Pons (tissue), 1 donor: ENCODE results near the gene CTAGE15.
A peak's percentile ranks its signal among the peaks of the same experiment; 100 is the strongest.
"Not testable (repeated sequence)": the region's sequence is repeated elsewhere in the genome, so short reads cannot be mapped to it uniquely, and the experiment has no call there.

Experiments used
- DNase-seq: peaks from one replicate; pipeline ENCODE4 v3.0.0-alpha.2; 2016; ENCODE audit warnings: low spot score

Gene CTAGE15, protein sequence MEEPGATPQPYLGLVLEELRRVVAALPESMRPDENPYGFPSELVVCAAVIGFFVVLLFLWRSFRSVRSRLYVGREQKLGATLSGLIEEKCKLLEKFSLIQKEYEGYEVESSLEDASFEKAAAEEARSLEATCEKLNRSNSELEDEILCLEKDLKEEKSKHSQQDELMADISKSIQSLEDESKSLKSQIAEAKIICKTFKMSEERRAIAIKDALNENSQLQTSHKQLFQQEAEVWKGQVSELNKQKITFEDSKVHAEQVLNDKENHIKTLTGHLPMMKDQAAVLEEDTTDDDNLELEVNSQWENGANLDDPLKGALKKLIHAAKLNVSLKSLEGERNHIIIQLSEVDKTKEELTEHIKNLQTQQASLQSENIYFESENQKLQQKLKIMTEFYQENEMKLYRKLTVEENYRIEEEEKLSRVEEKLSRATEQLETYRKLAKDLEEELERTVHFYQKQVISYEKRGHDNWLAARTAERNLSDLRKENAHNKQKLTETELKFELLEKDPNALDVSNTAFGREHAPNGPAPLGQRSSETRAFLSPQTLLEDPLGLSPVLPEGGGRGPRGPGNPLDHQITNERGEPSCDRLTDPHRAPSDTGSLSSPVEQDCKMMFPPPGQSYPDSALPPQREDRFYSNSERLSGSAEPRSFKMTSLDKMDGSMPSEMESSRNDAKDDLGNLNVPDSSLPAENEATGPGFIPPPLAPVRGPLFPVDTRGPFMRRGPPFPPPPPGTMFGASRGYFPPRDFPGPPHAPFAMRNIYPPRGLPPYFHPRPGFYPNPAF

GRCh38 chr7:143571501-143571900 is at the start of gene CTAGE15:
Gene CTAGE15 (plus strand): TSS chr7:143571801. CDS start chr7:143571818, 17 bp downstream.
- not testable (repeated sequence) for DNase-seq

DNA sequence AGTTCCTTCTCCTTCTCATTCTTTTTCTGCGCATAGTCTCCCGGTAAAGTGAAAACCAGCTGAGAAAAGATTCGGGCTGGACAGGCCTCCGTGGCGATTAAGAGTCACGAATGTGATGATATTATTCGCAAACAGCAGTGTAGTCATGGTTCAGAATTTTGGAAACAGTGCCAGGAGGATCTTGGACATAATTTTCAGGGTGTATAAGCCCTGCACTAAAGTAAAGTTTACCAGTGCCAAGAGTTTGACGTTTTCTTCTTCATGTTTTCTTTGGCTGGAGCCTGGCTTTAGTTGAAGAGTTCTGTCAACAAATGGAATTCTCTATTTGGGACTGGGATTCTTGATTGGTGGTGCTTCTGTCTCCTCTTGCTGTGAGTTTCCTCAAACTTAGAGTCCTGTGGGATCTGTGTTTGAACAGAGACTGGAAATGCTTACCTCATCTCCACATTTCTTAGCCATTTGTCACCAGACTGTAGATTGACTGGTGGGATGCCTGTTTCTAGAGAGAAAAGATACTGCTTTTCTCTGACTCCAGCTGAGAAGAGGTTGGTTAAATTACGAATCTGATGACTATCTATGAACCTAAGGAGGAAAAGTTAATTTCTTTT is 49.2 kb upstream of the CTAGE15 start:
- not testable (repeated sequence) for DNase-seq

GRCh38 chr7:143531169-143531926 is 40.3 kb upstream of the CTAGE15 start:
- DNase-seq = not testable (repeated sequence)

DNA sequence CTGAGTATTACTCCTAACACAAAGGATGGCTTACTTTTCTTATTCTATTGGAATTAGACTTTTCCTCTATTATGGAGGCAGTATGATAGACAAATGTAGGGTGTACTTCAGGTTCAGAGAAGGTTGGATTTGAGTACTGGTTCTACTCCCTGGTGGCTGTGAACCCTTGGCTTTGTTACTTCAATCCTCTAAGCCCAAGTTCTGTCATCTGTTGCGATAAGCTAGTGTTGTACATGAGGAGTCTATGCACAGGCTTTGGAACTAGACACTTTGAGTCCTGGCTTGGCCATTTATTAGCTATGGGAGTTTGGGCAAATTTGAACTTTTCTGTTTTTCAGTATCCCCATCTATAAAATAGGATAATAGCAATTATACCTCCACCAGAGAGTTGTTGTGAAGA is 39.7 kb upstream of the CTAGE15 start:
- DNase-seq = not testable (repeated sequence)

DNA sequence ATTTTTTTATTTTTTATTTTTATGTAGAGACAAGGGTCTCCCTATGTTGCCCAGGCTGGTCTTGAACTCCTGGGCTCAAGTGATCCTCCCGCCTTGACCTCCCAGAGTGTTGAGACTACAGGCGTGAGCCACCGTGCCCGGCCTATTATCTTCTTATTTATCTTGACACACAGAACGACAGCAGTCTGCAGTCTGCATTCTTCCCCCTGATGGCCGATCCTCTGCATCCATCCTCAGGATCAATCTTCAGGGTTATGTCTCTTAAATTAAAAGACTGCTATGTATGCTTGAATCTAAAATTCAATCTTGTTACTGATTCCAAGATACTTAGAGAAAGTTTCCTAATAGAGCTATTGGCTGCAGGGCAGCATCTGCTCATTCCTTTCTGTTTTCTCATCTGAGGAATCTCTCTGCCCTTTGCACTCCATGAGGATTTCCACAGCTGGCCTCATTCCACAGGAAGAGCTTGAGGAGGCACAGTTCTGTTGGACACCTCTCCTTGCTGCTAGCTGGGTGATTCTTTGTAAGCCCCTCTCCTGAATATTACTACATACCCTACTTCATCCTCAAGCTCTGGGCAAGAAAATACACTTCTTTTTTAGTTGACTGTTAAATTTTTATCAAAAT is 38.3 kb upstream of the CTAGE15 start:
- DNase-seq = not testable (repeated sequence)

GRCh38 chr7:143536443-143536842 is 35.2 kb upstream of the CTAGE15 start:
- DNase-seq = not testable (repeated sequence)

- not testable (repeated sequence) for DNase-seq
Observed at GRCh38 chr7:143543288-143544038, 28.1 kb upstream of the CTAGE15 start.

DNA sequence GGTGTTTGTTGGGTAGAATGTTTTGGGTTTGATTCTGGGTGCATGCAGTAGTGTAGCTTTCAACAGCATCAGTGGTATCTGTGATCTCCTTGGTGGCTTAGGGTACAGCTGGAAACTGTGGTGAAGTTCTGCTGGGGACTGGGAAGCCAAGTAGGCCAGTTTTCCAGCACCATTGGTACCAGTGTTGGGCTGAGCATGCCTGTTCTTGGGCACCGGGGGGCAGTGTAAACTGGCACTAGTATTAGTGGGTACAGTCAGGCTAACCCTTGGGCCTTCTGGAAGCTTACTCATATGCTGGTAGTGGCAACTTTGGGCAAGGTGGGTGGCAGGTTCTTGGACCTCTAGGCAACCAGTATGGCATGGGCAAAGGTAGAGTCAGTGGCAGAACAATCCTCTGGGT is 15.6 kb upstream of the CTAGE15 start:
- DNase-seq = not testable (repeated sequence)

DNA sequence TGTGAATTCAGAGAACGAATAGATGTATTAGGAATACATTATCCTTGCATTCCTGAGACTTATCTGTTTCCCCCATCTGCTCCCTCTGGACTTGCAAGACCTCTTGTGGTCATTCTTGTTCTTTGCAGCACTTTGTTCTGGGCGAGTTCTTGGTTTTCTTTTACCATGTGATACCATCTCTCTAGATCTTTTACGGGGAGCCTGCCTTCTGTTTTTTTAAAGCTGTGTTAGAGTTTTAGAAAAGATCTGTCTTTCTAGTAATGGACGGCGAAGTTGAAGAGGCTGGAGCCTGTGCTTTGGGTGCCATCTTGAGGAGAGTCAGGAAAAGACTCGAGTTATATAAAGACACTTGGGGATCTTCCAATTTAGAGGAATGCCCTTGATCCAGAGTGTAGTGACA is 8.3 kb upstream of the CTAGE15 start:
- DNase-seq = not testable (repeated sequence)

- not testable (repeated sequence) for DNase-seq
Observed at GRCh38 chr7:143566001-143566400, 5.6 kb upstream of the CTAGE15 start.

DNA sequence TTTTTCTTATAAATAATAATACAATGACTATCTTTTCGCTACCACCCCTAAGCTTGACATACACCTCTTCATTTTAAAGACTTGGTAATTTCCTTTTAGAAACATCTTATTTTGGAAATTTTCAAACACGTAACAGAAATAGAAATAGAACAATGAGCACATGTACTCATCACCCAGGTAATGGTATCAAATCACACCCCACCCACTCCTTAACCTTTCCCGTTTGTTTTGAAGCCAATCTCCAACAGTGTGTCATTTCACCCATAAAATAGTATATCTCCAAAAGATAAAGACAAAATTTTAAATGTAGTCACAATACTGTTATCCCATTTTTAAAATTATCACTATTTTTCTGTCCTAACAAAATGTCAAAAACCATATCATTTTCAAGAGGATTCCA is 16.6 kb downstream of the CTAGE15 start:
- not testable (repeated sequence) for DNase-seq

GRCh38 chr7:143589897-143590296 is 18.3 kb downstream of the CTAGE15 start:
- not testable (repeated sequence) for DNase-seq

- not testable (repeated sequence) for DNase-seq
Observed at GRCh38 chr7:143598086-143598485, 26.5 kb downstream of the CTAGE15 start.

GRCh38 chr7:143603549-143603948 is 31.9 kb downstream of the CTAGE15 start:
- DNase-seq = not testable (repeated sequence)

DNA sequence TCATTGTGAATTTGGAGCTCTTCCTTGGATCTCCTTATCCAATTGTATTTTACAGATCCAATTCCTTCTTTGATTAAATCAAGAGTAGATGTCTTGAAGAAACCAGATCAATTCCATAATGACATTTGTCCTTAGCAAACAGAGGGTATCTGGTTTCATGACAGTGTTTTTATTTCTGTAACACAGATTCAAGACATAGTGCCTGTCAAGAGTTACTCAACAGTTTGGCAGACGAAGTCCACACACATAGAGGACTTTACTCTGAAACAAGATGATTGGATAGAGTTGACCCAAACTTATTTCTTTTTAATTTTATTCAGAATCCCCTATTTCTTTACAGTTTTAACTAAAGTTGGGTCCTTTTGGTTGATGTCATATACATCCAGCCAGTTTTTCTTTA is 34.5 kb downstream of the CTAGE15 start:
- DNase-seq = not testable (repeated sequence)

- DNase-seq = peak; percentile 0
Observed at GRCh38 chr7:143615545-143615944, 43.9 kb downstream of the CTAGE15 start.

DNA sequence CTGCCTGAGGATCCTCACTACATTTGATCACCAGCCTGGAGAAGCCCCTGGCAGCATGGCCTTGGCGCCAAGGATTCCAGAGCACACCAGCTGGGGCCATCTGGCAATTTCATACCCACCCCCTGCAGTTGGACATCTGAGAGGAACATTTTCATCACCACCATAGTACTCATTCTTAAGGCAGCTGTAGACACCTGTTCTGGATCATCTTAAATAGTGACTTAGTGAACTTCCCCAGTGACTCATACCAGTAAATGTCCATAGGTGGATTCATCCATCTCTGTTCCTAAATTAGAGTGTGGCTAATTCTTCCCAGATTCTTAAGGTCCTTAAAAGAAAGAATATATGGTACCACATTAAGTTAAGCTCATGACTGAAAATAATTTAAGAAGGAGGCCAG is 45.6 kb downstream of the CTAGE15 start:
- DNase-seq = not testable (repeated sequence)

GRCh38 chr7:143620058-143620457 is 48.5 kb downstream of the CTAGE15 start:
- DNase-seq = not testable (repeated sequence)

GRCh38 chr7:143620646-143621045 is 49.0 kb downstream of the CTAGE15 start, which contains the start of gene TCAF2:
Gene TCAF2 (plus strand): TSS chr7:143620974.
- DNase-seq = not testable (repeated sequence)

GRCh38 chr7:143621175-143621574 is 49.6 kb downstream of the CTAGE15 start:
- DNase-seq = not testable (repeated sequence)
